ENCODE measurements around the gene PSENEN.

GRCh38 chr19:35702223-35703012 lies 43.0 kb upstream of the PSENEN start:
- TF ChIP-seq CTCF (conservative IDR thresholded peaks at IDR 0.05 in 1 of 2, IDR thresholded peaks at IDR 0.05 in 1 of 2; ENCODE audit: low read depth in 1 of 2, low read length in 2 of 2) (no peak), EZH2 (IDR thresholded peaks at IDR 0.05; ENCODE audit: low read length, missing control alignments) (no peak)

Data from fibroblast of lung (primary cell).